Adrenal gland (tissue), 12 donors: ENCODE measurements around the gene ADISSP. TPM values are rescaled to one million over a fixed set of nuclear protein-coding genes. Genes with fewer than 3 reads are reported as not detected.
A peak's percentile ranks its signal among the peaks of the same experiment; 100 is the strongest.

Source experiments
- DNase-seq, 7 donors: peaks; one replicate each; pipeline ENCODE4 v3.0.0-alpha.2; 2019 to 2020
- H3K27ac ChIP-seq, 5 donors: fragments of 200-600 bp; sonication (generic) in 4 of 5; 1 replicate in 3 of 5; 2 replicates in 2 of 5; pipeline versions ENCODE4 v1.5.1 to v1.8.0; 2016 to 2020; ENCODE audit warnings: mild to moderate bottlenecking in 1 of 5
- H3K27me3 ChIP-seq: fragments of 200-600 bp; 2 replicates; pipeline ENCODE4 v1.8.0; 2021
- H3K36me3 ChIP-seq, 2 donors: fragments of 200-600 bp; replicated peaks in 1 of 2; 1 replicate in 1 of 2; 2 replicates in 1 of 2; pipeline versions ENCODE4 v1.5.1 to v1.8.0; 2018 to 2022
- H3K4me1 ChIP-seq, 2 donors: fragments of 200-600 bp; replicated peaks in 1 of 2; 1 replicate in 1 of 2; 2 replicates in 1 of 2; pipeline versions ENCODE4 v1.5.1 to v1.8.0; 2018 to 2021
- H3K4me3 ChIP-seq, 4 donors: fragments of 200-600 bp; sonication (generic) in 3 of 4; one replicate each; pipeline ENCODE4 v1.5.1; 2016 to 2018
- H3K9me3 ChIP-seq, 3 donors: fragments of 200-600 bp; sonication (generic) in 1 of 3; replicated peaks in 1 of 3; 1 replicate in 2 of 3; 2 replicates in 1 of 3; pipeline versions ENCODE4 v1.5.1 to v1.8.0; 2016 to 2021
- POLR2A ChIP-seq, 2 donors: fragments of 450-650 bp; IDR thresholded peaks; one replicate each; pipeline ENCODE4 v1.6.1; 2017; ENCODE audit warnings: antibody characterized with exemption in 2 of 2, mild to moderate bottlenecking in 2 of 2, moderate library complexity in 1 of 2
- WGBS, 4 donors: extraction: QIAGEN DNeasy Blood & Tissue Kit in 2 of 4; methylation state at CpG; one replicate each; pipeline versions ENCODE4 v1.1.5 to v1.1.7; 2013 to 2017; 5-methylcytosine and 5-hydroxymethylcytosine counted together
- intact Hi-C, 2 donors: fragments of 100-400 bp; cut with DNase I; formaldehyde crosslinking; loops; one replicate each; pipeline versions ENCODE4 v1.14.1 to v1.15.0; 2022 to 2023
- polyA plus RNA-seq, 3 donors: library from polyadenylated mRNA; stranded (reverse); fragments of 200-250 nt in 2 of 3; fragments of 350-450 nt in 1 of 3; fragmentation: Illumina TruSeq in 1 of 3; extraction: RNeasy Lipid Tissue Mini Kit (QIAGEN cat#74804) in 1 of 3; gene quantifications; one replicate each; pipeline ENCODE4 v1.2.3, GENCODE V29; 2013 to 2014
- total RNA-seq, 9 donors: library from RNA; depleted of rRNA in 4 of 9; stranded (reverse); fragments of >200 nt in 4 of 9; fragments of 120-200 nt in 1 of 9; fragmentation: NEBNext Ultra II Directional in 1 of 9; extraction: Animal tissue kit (Norgen Biotek cat#: 25700) in 1 of 9; gene quantifications; one replicate each; pipeline versions ENCODE4 v1.1.0 to v1.2.4, GENCODE V29; 2013 to 2023
- TF ChIP-seq, protein P1 (sequence below), 6 experiments: fragments of 450-650 bp in 4 of 6; fragments of 200-600 bp in 2 of 6; sonication (generic) in 1 of 6; IDR thresholded peaks; 1 replicate in 5 of 6; 2 replicates in 1 of 6; pipeline versions ENCODE4 v1.5.1 to v1.8.0; 2016 to 2021; ENCODE audit warnings: antibody characterized with exemption in 6 of 6, mild to moderate bottlenecking in 2 of 6, moderate library complexity in 1 of 6
- donor health status: healthy with polysubstance abuse.
- donor health status: Bipolar disorder and iron deficiency.
- donor health status: DM: yes; HTN: yes; CAD: no.
- donor health status: DM: no; HTN: no; CAD: no.
- donor health status: DM: no; HTN: no; CAD: no.
- donor health status: DM: yes; HTN: yes; CAD: no.

The ADISSP gene
- total and polyA plus RNA-seq, 12 donors, result 4.4 to 42.1 (median 24.5) TPM

DNA sequence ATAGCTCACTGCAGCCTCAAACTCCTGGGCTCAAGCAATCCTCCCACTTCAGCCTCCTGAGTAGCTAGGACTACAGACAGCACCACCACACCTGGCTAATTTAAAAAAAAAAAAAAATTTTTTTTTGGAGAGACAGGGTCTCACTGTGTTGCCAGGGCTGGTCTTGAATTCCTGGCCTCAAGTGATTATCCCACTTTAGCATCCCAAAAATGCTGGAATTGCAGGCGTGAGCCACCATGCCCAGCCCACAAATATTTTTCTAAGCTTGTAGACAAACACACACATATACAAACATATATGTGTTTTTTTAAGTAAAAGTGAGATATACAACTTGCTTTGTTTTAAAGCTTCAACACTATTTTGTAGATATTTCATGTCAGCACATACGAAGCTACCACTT, 24.3 kb downstream of the ADISSP start:
- intact Hi-C loops, result no loop called here
- no peaks in the 10 kb centered on the region for H3K4me1 ChIP-seq
- no peak overlapping the region for H3K4me3 ChIP-seq
- H3K9me3 ChIP-seq, result no peaks in the 10 kb centered on the region
- 71 to 100% (median 92%) methylated on average over 2 of the region's 2 CpGs for WGBS, 4 donors
- H3K27ac ChIP-seq, result no peak overlapping the region
- no peak for DNase-seq
- TF ChIP-seq, protein P1, sequence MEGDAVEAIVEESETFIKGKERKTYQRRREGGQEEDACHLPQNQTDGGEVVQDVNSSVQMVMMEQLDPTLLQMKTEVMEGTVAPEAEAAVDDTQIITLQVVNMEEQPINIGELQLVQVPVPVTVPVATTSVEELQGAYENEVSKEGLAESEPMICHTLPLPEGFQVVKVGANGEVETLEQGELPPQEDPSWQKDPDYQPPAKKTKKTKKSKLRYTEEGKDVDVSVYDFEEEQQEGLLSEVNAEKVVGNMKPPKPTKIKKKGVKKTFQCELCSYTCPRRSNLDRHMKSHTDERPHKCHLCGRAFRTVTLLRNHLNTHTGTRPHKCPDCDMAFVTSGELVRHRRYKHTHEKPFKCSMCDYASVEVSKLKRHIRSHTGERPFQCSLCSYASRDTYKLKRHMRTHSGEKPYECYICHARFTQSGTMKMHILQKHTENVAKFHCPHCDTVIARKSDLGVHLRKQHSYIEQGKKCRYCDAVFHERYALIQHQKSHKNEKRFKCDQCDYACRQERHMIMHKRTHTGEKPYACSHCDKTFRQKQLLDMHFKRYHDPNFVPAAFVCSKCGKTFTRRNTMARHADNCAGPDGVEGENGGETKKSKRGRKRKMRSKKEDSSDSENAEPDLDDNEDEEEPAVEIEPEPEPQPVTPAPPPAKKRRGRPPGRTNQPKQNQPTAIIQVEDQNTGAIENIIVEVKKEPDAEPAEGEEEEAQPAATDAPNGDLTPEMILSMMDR (IDR thresholded peaks at IDR 0.05), result no peak
- TF ChIP-seq POLR2A (IDR thresholded peaks at IDR 0.05), result no peak
- H3K36me3 ChIP-seq, result no peaks in the 10 kb centered on the region
- no peaks in the 10 kb centered on the region for H3K27me3 ChIP-seq

DNA sequence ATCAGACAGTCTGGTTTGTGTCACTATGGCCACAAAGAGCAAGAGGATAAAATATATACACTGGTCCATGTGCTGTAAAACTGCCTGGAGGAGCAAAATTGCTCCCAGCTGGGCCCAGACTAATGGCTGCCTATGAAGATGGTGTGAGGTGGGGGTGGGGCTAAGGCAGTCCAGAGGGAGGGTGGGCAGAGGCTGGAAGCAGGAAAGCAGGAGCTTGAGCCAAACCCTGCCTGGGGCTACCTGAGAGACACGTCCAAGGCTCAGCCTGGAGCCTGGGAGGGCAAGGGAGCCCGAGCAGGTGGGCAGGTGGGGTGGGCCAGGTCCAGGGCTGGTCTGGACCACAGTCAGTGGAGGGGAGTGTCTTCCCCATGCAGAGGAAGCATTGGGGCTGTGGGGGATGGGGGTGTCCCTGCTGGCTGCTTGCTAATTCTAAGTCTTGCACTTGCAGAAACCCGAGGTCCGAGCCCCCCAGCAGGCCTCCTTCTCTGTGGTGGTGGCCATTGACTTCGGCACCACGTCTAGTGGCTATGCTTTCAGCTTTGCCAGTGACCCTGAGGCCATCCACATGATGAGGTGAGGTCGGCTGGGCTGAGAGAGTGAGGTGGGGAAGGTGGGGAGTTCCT, 25.6 kb downstream of the ADISSP start:
- TF ChIP-seq, protein P1 (IDR thresholded peaks at IDR 0.05), result no peak
- Histone ChIP-seq H3K4me1 (no peaks in the 10 kb centered on the region), H3K27me3 (no peaks in the 10 kb centered on the region), H3K9me3 (no peaks in the 10 kb centered on the region), H3K27ac (no peak overlapping the region), H3K36me3 (no peaks in the 10 kb centered on the region), H3K4me3 (no peak overlapping the region)
- intact Hi-C loops, result no loop called here
- DNase-seq, result no peak
- 72 to 84% (median 73%) methylated on average over 7 of the region's 7 CpGs; no CpG with 5 or more reads in 1 of the 4 donors for WGBS, 4 donors

DNA sequence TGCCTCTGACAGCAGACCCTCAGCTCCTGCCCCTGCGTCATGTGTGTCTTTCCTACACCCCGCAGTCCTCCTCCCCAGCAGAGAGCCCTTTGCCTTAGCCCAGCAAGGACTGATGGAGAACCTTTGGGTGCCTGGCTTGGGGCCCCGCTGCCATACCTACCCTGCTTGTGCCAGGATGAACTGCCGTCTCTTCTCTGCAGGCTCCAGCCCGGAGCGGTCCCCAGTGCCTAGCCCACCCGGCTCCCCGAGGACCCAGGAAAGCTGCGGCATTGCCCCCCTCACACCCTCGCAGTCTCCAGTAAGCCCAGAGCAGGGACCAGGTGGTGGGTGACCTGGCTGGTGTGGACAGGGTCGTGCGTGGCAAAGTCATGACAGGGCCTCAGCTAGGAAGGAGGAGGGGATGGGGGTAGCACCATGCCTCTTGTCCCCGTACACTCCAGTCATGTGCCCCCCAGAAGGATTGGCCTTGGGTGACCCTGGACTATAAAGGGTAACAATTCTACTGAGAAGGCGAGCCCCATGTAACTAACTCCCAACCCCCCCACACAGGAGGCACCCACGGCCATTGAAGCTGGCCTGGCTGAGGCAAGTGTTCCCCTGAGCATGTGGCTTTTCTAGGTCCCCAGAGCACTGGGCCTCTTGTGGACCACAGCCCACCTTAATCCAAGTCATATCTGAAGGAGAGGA, 26.8 kb downstream of the ADISSP start:
- no peak overlapping the region for H3K4me3 ChIP-seq
- DNase-seq, result no peak
- H3K4me1 ChIP-seq, result no peaks in the 10 kb centered on the region
- no peaks in the 10 kb centered on the region for H3K36me3 ChIP-seq
- no peaks in the 10 kb centered on the region for H3K27me3 ChIP-seq
- intact Hi-C loops, result no loop called here
- no peak for TF ChIP-seq POLR2A (IDR thresholded peaks at IDR 0.05)
- TF ChIP-seq, protein P1 (IDR thresholded peaks at IDR 0.05), result no peak
- WGBS, 4 donors, result 81 to 94% (median 87%) methylated on average over 2 to 15 of the region's 15 CpGs
- no peaks in the 10 kb centered on the region for H3K9me3 ChIP-seq
- peak overlapping the region in 1 of 5 donors; percentile 58 for H3K27ac ChIP-seq

DNA sequence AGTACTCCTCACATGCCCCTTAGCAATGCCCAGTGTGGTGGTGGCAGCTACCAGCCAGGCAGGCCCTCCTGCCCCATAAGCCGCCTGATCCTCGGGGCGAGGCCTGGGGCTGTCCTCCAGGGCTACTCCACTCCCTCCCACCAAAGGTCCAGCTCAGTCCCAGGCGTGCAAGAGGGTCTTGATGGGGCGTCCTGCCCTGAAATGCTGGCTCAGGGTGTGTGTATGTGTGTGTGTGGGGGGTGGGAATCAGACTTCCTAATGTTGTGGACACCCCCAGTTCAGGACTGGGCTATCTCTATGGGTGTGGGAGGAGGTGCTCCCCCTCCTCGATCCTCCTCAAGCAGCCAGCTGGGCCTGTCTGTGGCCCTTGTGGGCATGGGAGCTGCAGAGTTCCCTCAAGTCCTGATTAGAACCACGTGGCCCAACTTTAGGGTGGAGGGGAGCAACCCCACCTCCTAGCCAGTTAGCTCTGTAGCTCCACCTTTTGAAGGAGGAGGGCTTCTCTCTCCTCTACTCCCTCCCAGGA, 27.6 kb downstream of the ADISSP start:
- intact Hi-C loops, result no loop called here
- WGBS, 4 donors, result 79 to 88% (median 84%) methylated on average over 2 to 7 of the region's 7 CpGs
- H3K36me3 ChIP-seq, result no peaks in the 10 kb centered on the region
- peak overlapping the region in 1 of 5 donors; percentile 58 for H3K27ac ChIP-seq
- no peaks in the 10 kb centered on the region for H3K4me1 ChIP-seq
- H3K4me3 ChIP-seq, result no peak overlapping the region
- TF ChIP-seq, protein P1 (IDR thresholded peaks at IDR 0.05), result no peak
- no peak for TF ChIP-seq POLR2A (IDR thresholded peaks at IDR 0.05)
- no peak for DNase-seq
- no peaks in the 10 kb centered on the region for H3K27me3 ChIP-seq
- no peaks in the 10 kb centered on the region for H3K9me3 ChIP-seq
